Cardiac fibroblast (primary cell): ENCODE results near the gene GALNT18.

Source experiments
- DNase-seq, 2 donors: peaks; one replicate each; pipeline versions ENCODE4 v3.0.0 to v3.0.0-alpha.2; 2010; ENCODE audit warnings: low read depth in 2 of 2
- H3K4me3 ChIP-seq, 2 donors: replicated peaks in 1 of 2; 1 replicate in 1 of 2; 2 replicates in 1 of 2; pipeline ENCODE4 v1.5.1; 2011; ENCODE audit warnings: low read depth in 2 of 2, low read length in 2 of 2, mild to moderate bottlenecking in 2 of 2, moderate library complexity in 1 of 2
- CTCF ChIP-seq: IDR thresholded peaks from one replicate; pipeline ENCODE4 v1.5.1; 2011; ENCODE audit warnings: low read depth, mild to moderate bottlenecking, low read length, inconsistent platforms

Gene GALNT18

DNA sequence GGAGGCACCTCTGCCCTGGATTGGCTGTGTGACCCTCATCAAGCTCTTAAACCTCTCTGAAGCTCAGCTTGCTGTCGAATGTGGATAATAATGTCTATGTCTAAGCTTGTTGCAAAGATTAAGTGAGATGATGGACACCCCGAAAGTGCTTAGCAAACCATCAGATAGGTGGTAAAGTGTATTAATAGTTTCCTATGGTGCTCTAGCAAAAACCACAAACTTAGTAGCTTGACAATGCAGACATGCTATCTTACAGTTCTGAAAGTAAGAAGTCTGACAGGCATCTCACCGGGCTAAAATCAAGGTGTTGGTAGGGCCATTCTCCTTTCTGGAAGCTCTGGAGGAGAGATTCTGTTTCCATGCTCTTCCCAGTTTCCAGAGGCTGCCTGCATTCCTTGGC, 162.2 kb downstream of the GALNT18 start:
- no peak for DNase-seq
- no peak overlapping the region for H3K4me3 ChIP-seq
- no peak for TF ChIP-seq CTCF

- no peak for TF ChIP-seq CTCF
- H3K4me3 ChIP-seq: no peak overlapping the region
- no peak for DNase-seq
These were observed 163.3 kb downstream of the GALNT18 start for GRCh38 chr11:11458485-11458884.

GRCh38 chr11:11458001-11458400, 163.8 kb downstream of the GALNT18 start:
- no peak overlapping the region for H3K4me3 ChIP-seq
- no peak for TF ChIP-seq CTCF
- no peak for DNase-seq

- H3K4me3 ChIP-seq: no peak overlapping the region
- no peak for TF ChIP-seq CTCF
- no peak for DNase-seq
These were observed 164.9 kb downstream of the GALNT18 start for GRCh38 chr11:11456866-11457265.

GRCh38 chr11:11454671-11455223, 167.1 kb downstream of the GALNT18 start:
- H3K4me3 ChIP-seq: no peak overlapping the region
- no peak for DNase-seq
- TF ChIP-seq CTCF: no peak

GRCh38 chr11:11451501-11452005, 170.3 kb downstream of the GALNT18 start:
- H3K4me3 ChIP-seq: no peak overlapping the region
- no peak for DNase-seq
- no peak for TF ChIP-seq CTCF

DNA sequence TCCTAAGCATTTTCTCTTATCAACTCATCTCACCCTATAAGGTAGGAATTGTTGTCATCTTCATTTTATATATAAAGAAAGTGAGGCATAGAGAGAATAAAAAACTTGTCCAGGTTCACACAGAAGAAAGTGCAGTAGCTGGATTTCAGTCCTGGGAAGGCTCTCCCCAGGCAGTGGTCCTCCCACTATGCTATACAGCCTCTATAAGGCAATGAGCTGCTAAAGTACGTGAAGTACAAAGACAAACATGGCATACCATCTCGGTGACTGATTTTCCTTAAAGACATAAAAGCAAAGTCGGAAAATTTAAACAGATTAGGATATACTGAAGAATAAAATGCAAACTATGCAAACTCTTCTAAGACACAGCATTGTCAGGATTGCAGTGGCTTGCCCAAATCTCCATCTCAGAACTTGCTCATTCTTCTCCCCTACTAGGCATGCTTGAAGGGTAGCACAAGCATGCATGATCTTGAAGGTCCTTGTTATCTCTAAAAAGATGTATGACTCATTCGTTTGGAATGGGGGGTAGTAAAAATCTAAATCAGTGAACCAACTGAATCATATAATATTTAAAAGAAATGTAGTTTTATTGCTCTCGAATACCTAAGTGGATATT, 171.0 kb downstream of the GALNT18 start:
- DNase-seq: peak; percentile 19 to 24
- no peak overlapping the region for H3K4me3 ChIP-seq
- no peak for TF ChIP-seq CTCF
